WTC11 (cell line): Measurements from ENCODE around the gene CMTM2. TPM values are rescaled to one million over a fixed set of nuclear protein-coding genes. Genes with fewer than 3 reads are reported as not detected.

ENCODE experiments used
- ATAC-seq: fragments of 200-7000 bp; cut with Tn5 transposase; 2 replicates; pipeline ENCODE4 v1.10.0; 2021; ENCODE audit warnings: mild to moderate bottlenecking, moderate library complexity
- CTCF ChIA-PET: fragments of 300-600 bp; sonication (Branson Sonifier 250); formaldehyde crosslinking; loops from one replicate; lab custom pipeline; 2021; ENCODE audit warnings: antibody characterized with exemption; lab: Charles Lee
- POLR2A ChIA-PET: fragments of 350-600 bp; sonication (Branson Sonifier 250); formaldehyde crosslinking; loops from one replicate; lab custom pipeline; 2021; ENCODE audit warnings: antibody characterized with exemption; lab: Charles Lee
- DNase-seq: peaks from one replicate; pipeline ENCODE4 v3.0.0; 2021; ENCODE audit warnings: low spot score
- H3K27ac Mint-ChIP-seq: 2 replicates; pipeline ENCODE4 v1.8.0; 2021; ENCODE audit warnings: mixed read lengths
- H3K27me3 Mint-ChIP-seq: 2 replicates; pipeline ENCODE4 v1.8.0; 2021; ENCODE audit warnings: low read depth, mild to moderate bottlenecking, moderate library complexity, mixed read lengths
- H3K36me3 Mint-ChIP-seq: 2 replicates; pipeline ENCODE4 v1.8.0; 2021; ENCODE audit warnings: mixed read lengths
- H3K4me1 Mint-ChIP-seq: 2 replicates; pipeline ENCODE4 v1.8.0; 2022; ENCODE audit warnings: mixed read lengths
- H3K4me3 Mint-ChIP-seq: 2 replicates; pipeline ENCODE4 v1.8.0; 2021; ENCODE audit warnings: mild to moderate bottlenecking, moderate library complexity, mixed read lengths
- H3K9me3 Mint-ChIP-seq: 2 replicates; pipeline ENCODE4 v1.8.0; 2021; ENCODE audit warnings: mixed read lengths
- AR ChIP-seq: fragments of 250-450 bp; sonication (Bioruptor Pico); IDR thresholded peaks from 2 replicates; pipeline ENCODE4 v1.9.0; 2021; ENCODE audit warnings: mild to moderate bottlenecking
- HMGA2 ChIP-seq: fragments of 250-450 bp; sonication (Bioruptor Pico); IDR thresholded peaks from 2 replicates; pipeline ENCODE4 v1.4.0; 2021; ENCODE audit warnings: mild to moderate bottlenecking, moderate library complexity
- HMGXB4 ChIP-seq: sonication (generic); formaldehyde crosslinking; IDR thresholded peaks from 2 replicates; pipeline ENCODE4 v1.8.1; 2023; ENCODE audit warnings: mild to moderate bottlenecking, moderate library complexity, missing genetic modification reagents
- JUN ChIP-seq: sonication (generic); formaldehyde crosslinking; IDR thresholded peaks from 2 replicates; pipeline ENCODE4 v1.8.0; 2023; ENCODE audit warnings: mild to moderate bottlenecking, missing genetic modification reagents
- MLX ChIP-seq: sonication (generic); formaldehyde crosslinking; IDR thresholded peaks from 2 replicates; pipeline ENCODE4 v1.8.1; 2023; ENCODE audit warnings: mild to moderate bottlenecking, missing genetic modification reagents, moderate library complexity
- NFE2L1 ChIP-seq: sonication (generic); formaldehyde crosslinking; IDR thresholded peaks from 2 replicates; pipeline ENCODE4 v1.8.1; 2023; ENCODE audit warnings: missing genetic modification reagents
- PRDM15 ChIP-seq: sonication (generic); formaldehyde crosslinking; IDR thresholded peaks from 2 replicates; pipeline ENCODE4 v1.8.0; 2022; ENCODE audit warnings: missing genetic modification reagents
- PREB ChIP-seq: sonication (generic); formaldehyde crosslinking; IDR thresholded peaks from 2 replicates; pipeline ENCODE4 v1.8.1; 2022; ENCODE audit warnings: mild to moderate bottlenecking, missing genetic modification reagents, moderate library complexity, borderline replicate concordance
- RORB ChIP-seq: fragments of 250-450 bp; sonication (Bioruptor Pico); IDR thresholded peaks from 2 replicates; pipeline ENCODE4 v1.9.0; 2021; ENCODE audit warnings: mild to moderate bottlenecking
- SP1 ChIP-seq: sonication (generic); formaldehyde crosslinking; conservative IDR thresholded peaks from 2 replicates; pipeline ENCODE4 v1.8.1; 2022; ENCODE audit warnings: missing genetic modification reagents
- ZNF121 ChIP-seq: sonication (generic); formaldehyde crosslinking; IDR thresholded peaks from 2 replicates; pipeline ENCODE4 v1.8.0; 2023; ENCODE audit warnings: missing genetic modification reagents
- ZNF232 ChIP-seq: sonication (generic); formaldehyde crosslinking; IDR thresholded peaks from 2 replicates; pipeline ENCODE4 v1.8.0; 2022; ENCODE audit warnings: mild to moderate bottlenecking, missing genetic modification reagents
- ZNF263 ChIP-seq: sonication (generic); formaldehyde crosslinking; IDR thresholded peaks from 2 replicates; pipeline ENCODE4 v1.8.1; 2022; ENCODE audit warnings: low read depth, mild to moderate bottlenecking, moderate library complexity, missing genetic modification reagents
- ZNF532 ChIP-seq: fragments of 250-450 bp; sonication (Bioruptor Pico); IDR thresholded peaks from 2 replicates; pipeline ENCODE4 v1.9.0; 2021; ENCODE audit warnings: mild to moderate bottlenecking, borderline replicate concordance
- total RNA-seq: library from RNA; stranded (reverse); gene quantifications from 3 replicates; pipeline ENCODE4 v1.2.3, GENCODE V29; 2021

The CMTM2 gene
- total RNA-seq, 1 experiment from 2014 or later, result not detected

- POLR2A ChIA-PET, result no interaction called here
- no peak for DNase-seq
- Mint-ChIP-seq H3K27ac (no peak overlapping the region), H3K4me1 (no peaks in the 10 kb centered on the region), H3K4me3 (no peak overlapping the region), H3K9me3 (peaks cover 3% of the 10 kb centered on the region), H3K36me3 (peaks cover 3% of the 10 kb centered on the region), H3K27me3 (no peaks in the 10 kb centered on the region; the same call in 1 of the 2 replicates)
- no peak for TF ChIP-seq NFE2L1 (CRISPR knock-in tag)
- no peak for TF ChIP-seq HMGA2 (CRISPR knock-in tag)
- TF ChIP-seq SP1, result no peak
- TF ChIP-seq ZNF121 (CRISPR knock-in tag), result no peak
- TF ChIP-seq JUN (CRISPR knock-in tag), result no peak
- no peak for TF ChIP-seq ZNF532 (CRISPR knock-in tag)
- TF ChIP-seq HMGXB4 (CRISPR knock-in tag), result no peak
- no peak for TF ChIP-seq PREB (CRISPR knock-in tag)
- ATAC-seq, result no peak
- CTCF ChIA-PET, result interaction anchor here (0.6 to 2.2 kb wide), 6 partner anchors 8 to 89 kb away, joined by 3 to 11 read pairs (median 4); partner anchors contain the start of genes CKLF and CMTM2
Observed at GRCh38 chr16:66562409-66562808, 16.9 kb upstream of the CMTM2 start.

GRCh38 chr16:66562986-66563385, 16.3 kb upstream of the CMTM2 start:
- H3K36me3 Mint-ChIP-seq, result peaks cover 4% of the 10 kb centered on the region
- CTCF ChIA-PET, result interaction anchor here (0.6 to 2.2 kb wide), 3 partner anchors 27 to 88 kb away, joined by 3 to 11 read pairs (median 4); no protein-coding TSS in a partner anchor
- POLR2A ChIA-PET, result no interaction called here
- peaks cover 3% of the 10 kb centered on the region for H3K9me3 Mint-ChIP-seq
- H3K27ac Mint-ChIP-seq, result no peak overlapping the region
- no peaks in the 10 kb centered on the region for H3K4me1 Mint-ChIP-seq
- no peaks in the 10 kb centered on the region; the same call in 1 of the 2 replicates for H3K27me3 Mint-ChIP-seq
- ATAC-seq (no peak), DNase-seq (no peak)
- H3K4me3 Mint-ChIP-seq, result no peak overlapping the region
- TF ChIP-seq MLX (CRISPR knock-in tag) (no peak), AR (CRISPR knock-in tag) (no peak), ZNF532 (CRISPR knock-in tag) (no peak), ZNF263 (CRISPR knock-in tag) (no peak), ZNF232 (CRISPR knock-in tag) (no peak), RORB (CRISPR knock-in tag) (no peak), PRDM15 (no peak)
